ENCODE results near the gene ROGDI.

Gene ROGDI

DNA sequence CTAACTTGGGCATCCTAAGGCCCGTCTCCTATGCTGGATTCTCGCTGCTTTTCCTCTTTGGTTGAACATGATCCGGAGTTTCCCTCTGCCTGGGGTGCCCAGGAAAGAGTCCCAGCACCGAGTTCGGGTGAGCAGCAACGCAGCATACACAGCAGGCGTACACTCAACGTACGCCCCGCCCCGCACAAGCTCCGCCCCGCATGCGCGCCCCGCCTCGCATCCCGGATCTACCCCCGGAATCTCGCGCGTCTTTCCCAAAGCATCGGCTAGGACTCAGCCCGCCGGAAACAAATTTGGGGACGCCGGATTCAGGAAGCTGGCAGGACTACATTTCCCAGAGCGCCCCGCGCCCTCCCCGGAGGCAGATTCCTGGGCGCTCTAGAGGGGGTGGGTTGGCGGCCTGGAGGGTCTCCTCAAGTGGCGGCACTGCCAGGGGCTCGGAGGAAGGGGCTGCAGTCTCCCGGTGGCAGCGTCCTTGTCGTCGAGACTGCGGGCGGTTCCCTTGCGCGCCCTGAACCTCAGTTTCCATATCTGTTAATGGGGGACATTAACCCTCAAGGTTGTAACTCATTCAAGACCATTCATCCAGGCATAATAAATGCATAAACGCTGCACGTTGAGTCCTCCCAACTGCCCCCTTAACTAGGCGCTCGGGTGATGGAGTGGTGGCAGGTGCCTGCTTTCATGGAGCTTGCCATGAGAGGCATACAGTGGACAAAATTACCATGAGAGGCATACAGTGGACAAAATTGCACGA is 33.7 kb downstream of the ROGDI start:
- DNase-seq: peak; percentile 76 to 98 (median 95)

DNA sequence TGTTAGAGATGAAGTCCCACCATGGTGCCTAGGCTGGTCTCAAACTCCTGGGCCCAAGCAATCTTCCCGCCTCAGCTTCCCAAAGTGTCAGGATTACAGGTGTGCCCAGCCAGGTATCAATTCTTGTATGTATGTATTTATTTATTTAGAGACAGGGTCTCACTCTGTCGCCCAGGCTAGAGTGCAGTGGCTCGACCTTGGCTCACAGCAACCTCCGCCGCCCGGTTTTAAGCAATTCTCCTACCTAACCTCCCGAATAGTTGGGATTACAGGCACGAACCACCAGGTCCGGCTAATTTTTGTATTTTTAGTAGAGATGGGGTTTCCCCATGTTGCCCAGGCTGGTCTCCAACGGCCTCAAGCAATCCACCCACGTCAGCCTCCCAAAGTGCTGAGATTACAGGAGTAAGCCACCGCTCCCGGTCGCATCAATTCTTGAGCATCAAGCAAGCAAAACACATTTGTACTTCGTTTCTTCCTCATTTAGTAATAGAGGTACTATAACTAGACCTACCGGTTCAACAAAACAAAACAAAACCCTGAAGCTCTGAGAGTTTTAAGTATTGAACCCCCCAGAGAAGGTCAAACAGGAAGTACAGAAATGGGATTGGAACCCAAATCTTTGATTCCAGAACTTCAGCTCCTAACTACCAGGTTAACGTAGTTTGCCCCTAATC is 34.4 kb downstream of the ROGDI start:
- DNase-seq: peak in 2 of 51 donors; percentile 18 to 75

DNA sequence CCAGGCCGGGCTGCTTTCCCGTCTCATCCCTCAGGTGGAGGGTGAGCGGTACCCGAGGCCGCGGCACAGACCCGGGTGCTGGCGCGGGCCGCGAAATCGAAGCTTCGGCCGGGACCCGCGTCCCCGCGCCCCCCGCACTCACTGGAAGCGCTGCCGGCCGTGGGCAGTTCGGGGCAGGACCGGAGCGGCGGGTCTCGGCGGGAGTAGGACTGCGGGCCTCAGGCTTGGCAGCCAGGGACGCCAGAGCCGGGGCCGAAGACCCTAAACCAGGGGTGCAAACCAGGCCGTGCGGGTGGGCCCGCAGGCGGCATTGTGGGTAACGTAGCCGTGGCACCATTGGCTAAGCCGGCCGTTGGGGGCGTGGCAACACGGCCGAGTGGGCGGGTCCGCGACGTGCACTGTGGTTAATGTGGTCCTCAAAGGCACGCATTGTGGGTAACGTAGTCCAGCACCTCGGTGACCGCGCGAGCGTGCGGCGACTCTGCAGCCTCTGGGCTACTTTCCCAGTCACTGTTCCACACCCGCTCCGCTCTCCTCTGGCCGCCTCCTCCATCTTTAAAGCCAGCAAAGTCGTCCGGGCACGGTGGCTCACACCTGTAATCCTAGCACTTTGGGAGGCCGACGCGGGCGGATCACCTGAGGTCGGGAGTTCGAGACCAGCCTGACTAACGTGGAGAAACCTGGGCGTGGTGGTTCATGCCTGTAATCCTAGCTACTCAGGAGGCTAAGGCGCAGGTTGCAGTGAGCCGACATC is 35.4 kb downstream of the ROGDI start, which contains the start of gene ZNF500:
ZNF500 (minus strand) TSS at position 288 of the 754 bp plus-strand sequence. CDS start 1,184 bp downstream, outside the sequence.
- peak; percentile 51 to 99 (median 95) for DNase-seq

DNA sequence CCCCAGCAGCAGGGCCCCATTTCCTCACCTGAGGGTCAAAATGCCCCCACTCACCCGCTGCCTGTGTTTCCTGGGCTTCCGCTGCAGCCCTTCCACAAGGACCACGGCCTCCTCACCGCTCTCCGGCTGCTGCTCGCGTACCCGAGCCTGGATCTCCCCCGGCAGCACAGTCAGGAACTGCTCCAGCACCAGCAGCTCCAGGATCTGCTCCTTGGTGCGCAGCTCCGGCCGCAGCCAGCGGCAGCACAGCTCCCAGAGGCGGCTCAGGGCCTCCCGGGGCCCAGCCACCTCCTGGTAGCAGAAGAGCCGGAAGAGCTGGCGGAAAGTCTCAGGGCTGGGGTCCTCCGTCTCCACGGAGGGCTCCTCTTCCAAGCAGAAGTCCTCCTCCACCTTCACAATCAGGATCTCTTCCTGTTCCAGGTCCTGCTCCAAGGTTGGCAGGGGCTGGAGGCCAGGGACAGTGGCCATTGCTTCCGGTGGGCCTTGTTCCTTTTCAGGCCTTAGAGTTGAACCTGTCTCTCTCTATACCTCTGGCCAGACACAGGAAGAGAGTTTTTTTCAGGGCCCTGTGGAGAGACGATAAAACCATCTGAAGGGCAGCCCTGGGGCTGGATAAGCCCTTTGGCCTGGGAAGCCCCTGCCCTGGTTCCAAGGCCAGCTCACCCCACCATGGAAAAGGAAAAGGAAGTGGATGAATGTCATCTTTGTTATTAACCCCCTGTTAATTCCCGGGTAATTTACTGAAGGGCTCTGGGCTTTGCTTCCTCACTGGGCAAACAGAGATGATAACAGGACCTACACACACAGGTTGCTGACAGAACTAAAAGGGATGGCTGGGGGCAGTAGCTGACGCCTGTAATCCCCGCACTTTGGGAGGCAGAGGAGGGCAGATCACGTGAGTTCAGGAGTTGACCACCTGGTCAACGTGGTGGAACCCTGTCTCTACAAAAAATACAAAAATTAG is 36.6 kb downstream of the ROGDI start:
- no peak for DNase-seq

DNA sequence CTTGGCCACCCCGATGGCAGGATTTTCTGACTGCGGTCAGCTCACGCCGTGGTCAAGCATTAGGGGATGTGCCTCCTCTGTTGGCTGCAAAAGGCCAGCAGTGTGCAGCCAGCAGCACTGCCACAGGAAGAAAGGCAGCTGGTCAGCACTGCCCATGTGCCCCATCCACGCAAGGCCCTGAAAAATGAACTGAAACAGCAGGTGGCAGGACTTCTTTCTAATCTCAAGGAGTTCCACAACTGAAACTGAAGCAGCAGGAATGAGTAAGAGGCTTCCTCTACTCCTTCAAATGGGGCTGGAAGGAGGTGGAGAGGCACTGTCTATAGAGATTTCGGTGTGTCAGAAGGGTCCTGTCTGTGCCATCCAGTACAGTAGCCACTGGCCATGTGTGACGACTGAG is 38.6 kb downstream of the ROGDI start:
- no peak for DNase-seq

DNA sequence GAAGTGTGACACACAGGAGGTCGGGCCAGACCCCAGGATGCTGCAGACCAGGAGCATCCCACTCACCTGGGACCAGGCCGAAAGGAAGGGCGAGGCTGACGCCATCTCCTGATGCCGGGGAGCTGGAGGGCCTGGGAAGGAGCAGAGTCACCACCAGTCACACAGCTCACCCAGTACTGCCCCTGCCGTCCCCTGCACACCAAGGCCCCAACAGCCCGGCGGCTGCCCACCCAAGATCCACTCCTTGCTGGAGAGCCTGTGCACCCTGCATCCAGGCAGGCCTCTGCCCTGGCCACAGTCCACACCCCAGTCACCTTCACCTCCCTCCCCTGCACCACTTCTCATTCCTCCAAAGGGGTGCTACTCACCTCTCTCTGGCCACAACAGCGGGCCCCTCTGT is 40.2 kb downstream of the ROGDI start:
- DNase-seq: no peak

DNA sequence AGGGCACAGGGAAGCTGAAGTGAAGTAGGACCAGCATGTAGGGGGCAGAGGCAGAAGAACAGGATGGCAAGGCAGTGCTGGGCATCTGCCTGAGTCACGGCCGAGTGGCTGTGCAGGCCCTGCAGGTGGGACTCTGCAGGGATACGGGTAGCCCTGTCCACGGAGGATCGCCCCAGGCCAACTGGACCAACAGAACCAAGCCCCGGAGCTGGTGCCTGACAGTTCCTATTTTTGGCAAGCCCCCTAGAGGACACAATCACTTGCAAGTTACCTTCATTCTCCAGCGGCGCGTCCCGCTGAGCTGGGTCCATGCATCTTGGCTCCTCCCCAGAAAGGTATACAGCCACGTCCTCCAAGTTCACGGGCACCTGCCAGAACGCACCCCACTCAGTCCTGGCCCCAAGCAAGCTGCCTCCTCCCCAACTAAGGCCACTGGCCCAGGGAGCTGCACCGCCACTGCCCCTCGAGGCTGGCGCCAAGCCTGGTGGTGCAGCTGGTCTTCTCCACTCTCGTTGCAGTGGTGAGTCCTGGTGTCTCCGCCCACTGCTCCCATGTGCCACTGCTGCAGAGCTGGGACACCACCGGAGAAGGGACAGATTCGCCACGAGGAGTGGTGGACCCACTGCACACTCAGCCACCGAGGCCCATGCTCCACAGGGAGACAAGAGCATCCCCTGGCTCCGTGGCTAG is 42.1 kb downstream of the ROGDI start:
- DNase-seq: no peak

DNA sequence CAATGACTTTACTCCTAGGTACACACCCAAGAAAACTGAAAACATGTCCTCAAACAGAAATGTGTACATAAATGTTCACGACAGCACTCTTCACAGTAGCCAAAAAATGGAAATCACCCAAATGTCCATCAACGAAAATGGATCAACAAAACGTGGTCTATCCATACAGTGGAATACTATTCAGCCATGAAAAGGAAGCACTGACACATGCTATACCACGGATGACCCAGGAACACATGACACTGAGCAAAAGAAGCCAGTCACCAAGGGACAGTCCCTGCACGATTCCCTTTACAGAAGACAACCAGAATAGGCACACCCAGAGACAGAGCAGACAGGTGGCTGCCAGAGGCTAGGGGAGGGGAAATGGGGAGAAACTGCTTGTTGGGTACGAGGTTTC is 46.7 kb downstream of the ROGDI start:
- no peak for DNase-seq

DNA sequence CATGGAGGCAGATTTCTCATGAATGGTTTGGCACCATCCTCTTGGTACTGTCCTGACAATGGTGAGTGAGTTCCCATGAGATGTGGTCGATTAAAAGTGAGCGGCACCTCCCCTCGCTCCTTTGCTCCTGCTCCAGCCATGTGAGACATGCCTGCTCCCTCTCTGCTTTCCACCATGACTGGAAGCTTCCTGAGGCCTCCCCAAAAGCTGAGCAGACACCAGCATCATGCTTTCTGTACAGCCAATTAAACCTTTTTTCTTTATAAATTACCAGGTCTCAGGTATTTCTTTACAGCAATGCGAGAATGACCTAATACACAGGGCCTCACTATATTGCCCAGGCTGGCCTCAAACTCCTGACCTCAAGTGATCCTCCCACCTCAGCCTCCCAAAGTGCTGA is 47.6 kb downstream of the ROGDI start:
- no peak for DNase-seq

DNA sequence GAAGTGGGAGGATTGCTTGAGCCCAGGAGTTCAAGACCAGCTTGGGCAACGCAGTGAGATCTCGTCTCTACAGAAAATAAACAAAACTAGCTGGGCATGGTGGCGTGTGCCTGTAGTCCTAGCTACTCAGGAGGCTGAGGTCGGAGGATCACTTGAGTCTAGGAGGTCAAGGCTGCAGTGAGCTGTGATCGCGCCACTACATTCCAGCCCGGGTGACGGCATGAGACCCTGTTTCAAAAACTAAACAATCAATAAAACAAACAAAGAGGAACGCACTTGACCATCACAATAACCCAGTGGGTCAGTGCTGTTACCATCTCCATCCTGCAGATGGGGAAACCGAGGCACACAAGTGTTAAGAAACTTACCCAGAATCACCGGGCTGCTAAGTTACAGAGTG is 49.2 kb downstream of the ROGDI start:
- no peak for DNase-seq

DNA sequence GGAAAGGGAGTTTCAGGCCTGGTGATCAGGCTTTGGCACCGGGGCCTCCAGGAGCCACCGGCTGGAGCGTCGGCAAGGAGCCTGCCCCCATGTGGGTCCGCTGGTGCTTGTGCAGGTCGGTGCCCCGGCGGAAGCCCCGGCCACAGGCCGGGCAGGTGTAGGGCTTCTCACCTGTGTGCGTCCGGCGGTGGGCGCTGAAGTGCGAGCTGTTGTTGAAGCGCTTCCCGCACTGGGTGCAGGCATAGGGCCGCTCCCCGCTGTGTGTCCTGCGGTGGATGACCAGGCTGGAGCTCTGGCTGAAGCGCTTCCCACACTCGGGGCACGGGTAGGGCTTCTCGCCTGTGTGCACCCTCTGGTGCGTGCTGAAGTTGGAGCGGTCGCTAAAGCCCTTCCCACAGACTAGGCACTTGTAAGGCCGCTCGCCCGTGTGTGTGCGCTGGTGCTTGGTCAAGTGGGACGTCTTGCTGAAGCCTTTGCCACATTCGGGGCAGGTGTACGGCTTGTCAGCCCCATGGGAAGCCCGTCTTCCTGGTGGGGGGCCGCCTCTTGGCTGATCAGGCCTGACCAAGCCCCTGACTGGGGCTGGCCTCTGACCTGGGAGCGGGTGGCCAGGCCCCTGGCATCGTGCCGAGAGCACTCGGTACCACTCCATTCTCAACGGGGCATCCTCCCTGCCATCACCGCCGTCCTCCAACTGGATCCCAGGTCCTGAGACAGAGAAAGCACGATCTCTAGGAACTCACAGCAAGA is 49.9 kb downstream of the ROGDI start:
- no peak for DNase-seq

DNA sequence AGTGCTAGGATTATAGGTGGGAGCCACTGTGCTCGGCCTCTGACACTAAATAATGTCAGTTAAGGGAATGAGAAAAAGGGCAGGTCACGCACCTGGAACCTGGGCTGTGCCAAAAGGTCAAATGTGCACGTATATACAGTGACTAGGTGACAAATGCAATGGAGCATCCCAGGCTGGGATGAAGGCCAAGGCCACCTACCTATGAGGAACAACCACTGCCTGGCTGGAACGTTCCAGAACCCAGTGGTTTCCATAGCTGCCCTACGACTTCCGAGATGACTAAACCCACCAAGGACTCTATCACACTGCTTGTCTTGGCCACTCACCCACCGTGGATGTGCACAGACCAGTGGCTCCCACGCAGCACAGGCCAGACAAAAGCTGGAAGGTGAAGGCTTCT is 51.5 kb downstream of the ROGDI start:
- DNase-seq: no peak

DNA sequence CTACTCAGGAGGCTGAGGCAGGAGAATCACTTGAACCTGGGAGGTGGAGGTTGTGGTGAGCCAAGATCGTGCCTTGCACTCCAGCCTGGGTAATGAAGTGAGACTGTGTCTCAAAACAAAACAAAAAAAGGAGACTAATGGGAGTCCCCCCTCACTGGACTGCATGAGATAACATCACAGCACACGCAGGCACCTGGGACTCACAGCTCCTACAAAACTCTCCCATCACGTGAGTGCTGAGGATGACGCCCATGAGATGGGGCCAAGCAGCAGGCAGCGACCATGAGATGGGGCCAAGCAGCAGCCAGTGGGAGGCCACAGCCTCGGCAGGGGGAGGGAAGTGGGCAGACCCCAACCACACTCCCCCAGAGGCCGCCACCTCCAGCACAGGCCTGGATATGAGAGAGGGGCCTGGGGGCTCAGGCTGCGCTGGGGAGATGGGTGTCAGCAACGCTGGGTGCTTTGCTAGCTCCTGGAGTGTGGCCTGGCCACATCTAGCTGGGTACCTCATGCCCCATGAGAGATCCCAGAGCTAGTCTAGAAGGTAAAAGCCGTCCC is 52.7 kb downstream of the ROGDI start:
- no peak for DNase-seq

DNA sequence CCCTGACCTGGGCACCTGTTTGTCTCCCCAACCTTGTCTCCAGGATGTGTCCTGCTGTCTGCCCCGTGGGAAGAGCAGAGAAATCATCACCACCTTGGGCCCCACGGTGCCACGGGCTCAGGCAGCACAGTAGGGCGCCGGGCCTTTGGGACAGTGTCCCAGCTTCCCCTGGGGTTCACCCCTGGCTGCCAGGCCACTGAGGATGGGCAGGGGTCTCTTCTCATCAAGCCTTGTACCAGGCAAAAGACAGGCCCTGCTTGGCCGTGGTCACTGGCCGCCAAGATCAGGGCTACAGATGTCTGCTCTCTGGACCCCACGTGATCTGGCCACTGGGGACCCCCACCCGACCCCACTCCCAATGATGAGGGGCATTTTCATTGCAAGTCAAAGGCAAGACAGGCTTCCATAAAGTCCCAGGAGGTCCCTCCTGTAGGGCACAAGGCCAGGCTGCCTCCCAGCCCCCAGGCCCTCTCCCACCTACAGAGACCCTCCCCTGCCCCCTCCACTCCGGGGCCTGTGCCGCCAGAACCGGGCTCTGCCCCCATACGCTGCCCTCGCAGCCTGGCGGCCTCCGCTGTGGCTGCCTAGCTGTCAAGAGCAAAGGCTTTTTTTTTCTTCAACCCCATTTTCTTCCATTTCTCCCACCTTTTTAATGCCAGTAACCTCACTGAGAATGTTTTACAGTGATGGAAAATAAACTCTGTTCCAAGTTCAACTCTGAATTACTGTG is 53.6 kb downstream of the ROGDI start:
- DNase-seq: no peak

DNA sequence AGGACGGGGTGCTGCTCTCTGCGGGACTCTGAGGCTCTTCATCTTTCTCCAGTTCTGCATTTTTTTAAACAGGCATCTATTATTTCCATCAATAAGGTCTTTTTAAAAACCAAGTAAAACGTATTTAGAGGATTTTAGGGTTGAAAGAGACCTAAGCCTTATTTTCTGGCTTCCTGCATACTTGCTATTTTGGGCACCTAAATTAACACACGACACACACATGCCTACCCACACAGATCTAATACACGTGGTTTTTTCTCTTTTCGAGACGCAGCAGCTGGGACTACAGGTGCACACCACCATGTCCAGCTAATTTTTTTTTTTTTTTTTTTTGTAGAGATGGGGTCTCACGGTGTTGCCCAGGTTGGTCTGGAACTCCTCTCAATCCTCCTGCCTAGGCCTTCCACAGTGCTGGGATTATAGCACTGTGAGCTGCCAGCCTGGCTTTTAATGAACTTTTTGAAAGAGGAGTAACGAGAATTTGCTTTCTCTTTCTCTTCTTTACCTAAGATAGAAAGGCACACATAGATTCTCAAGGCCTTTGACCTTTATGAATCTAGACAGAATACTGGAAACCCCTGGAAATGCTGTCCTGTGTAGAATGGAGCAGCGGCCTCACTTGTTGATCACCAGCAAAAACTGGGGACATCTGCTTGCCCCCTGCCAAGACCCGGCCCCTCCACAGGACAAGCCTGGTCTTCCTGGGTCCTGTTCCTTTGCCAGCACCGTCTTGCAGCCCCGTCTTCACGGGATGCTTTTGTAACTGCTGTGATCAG is 54.3 kb downstream of the ROGDI start:
- DNase-seq: no peak

DNA sequence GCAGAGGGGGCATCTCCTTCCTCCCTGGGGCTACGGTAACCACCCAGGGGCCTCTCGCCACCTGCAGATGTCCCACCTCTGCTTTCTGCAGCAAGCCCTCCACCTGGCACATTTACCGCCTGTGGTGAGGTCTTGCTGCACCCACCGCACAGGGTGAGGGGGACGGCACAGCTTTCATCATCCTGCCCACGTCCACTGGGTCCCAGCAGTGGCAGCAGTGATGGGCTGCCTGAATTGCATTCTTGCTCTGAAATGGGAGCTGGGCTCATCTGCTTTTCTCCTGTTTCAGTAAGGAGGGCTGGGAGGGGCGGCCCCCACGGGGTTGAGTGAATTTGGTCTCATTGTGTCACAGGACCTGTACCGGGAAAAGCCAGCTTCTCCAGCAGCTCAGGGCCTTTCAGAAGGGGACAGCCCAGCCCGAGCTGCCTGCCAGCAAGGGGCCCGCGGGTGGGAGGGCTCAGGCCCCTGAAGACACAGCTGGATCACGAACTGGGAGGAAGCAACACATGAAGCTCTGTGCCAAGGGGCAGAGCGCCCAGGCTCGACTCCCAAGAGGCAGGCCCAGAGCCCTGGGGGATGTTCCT is 55.4 kb downstream of the ROGDI start:
- DNase-seq: peak in 15 of 51 donors; percentile 1 to 36 (median 15)

All from hypothalamus (tissue), 51 donors.